ENCODE results near the gene CKS2. TPM values are rescaled to one million over a fixed set of nuclear protein-coding genes. Genes with fewer than 3 reads are reported as not detected.
"Not testable (repeated sequence)": the region's sequence is repeated elsewhere in the genome, so short reads cannot be mapped to it uniquely, and the experiment has no call there.

Gene CKS2
- total RNA-seq, 4 donors from 2014 or later = 4.2 to 57.0 (median 19.1) TPM

- Histone ChIP-seq H3K9me3 (no peaks in the 10 kb centered on the region), H3K4me1 (no peaks in the 10 kb centered on the region), H3K4me3 (no peak overlapping the region), H3K27me3 (no peaks in the 10 kb centered on the region), H3K36me3 (no peaks in the 10 kb centered on the region), H3K27ac (no peak overlapping the region)
- DNase-seq = no peak
- no peak for TF ChIP-seq POLR2A (IDR thresholded peaks at IDR 0.05)
- no peak for TF ChIP-seq CTCF (IDR thresholded peaks at IDR 0.05)
- intact Hi-C loops (cut with DNase I; ENCODE audit: low total_unique reads) = no loop called here
Measured at GRCh38 chr9:89340332-89340731, 29.3 kb downstream of the CKS2 start.

GRCh38 chr9:89342213-89342612 lies 31.2 kb downstream of the CKS2 start:
- intact Hi-C loops (cut with DNase I; ENCODE audit: low total_unique reads) = no loop called here
- H3K27ac ChIP-seq = no peak overlapping the region

GRCh38 chr9:89342948-89343347 lies 32.0 kb downstream of the CKS2 start:
- Histone ChIP-seq H3K4me3 (no peak overlapping the region), H3K36me3 (no peaks in the 10 kb centered on the region), H3K9me3 (no peaks in the 10 kb centered on the region), H3K4me1 (no peaks in the 10 kb centered on the region), H3K27me3 (no peaks in the 10 kb centered on the region), H3K27ac (no peak overlapping the region)
- DNase-seq = no peak
- TF ChIP-seq POLR2A (IDR thresholded peaks at IDR 0.05) (no peak), CTCF (IDR thresholded peaks at IDR 0.05) (no peak)
- intact Hi-C loops (cut with DNase I; ENCODE audit: low total_unique reads) = no loop called here

More at GRCh38 chr9:89342213-89342612, 31.2 kb downstream of the CKS2 start:
- Histone ChIP-seq H3K4me1 (no peaks in the 10 kb centered on the region), H3K27me3 (no peaks in the 10 kb centered on the region), H3K9me3 (no peaks in the 10 kb centered on the region), H3K36me3 (no peaks in the 10 kb centered on the region), H3K4me3 (no peak overlapping the region)
- no peak for DNase-seq
- no peak for TF ChIP-seq POLR2A (IDR thresholded peaks at IDR 0.05)
- no peak for TF ChIP-seq CTCF (IDR thresholded peaks at IDR 0.05)

- H3K36me3 ChIP-seq; H3K9me3 ChIP-seq; H3K27ac ChIP-seq; DNase-seq; H3K4me1 ChIP-seq; intact Hi-C loops (cut with DNase I; ENCODE audit: low total_unique reads); H3K4me3 ChIP-seq; H3K27me3 ChIP-seq: not testable (repeated sequence)
Measured at GRCh38 chr9:89343812-89344211, 32.8 kb downstream of the CKS2 start.

GRCh38 chr9:89345476-89345875 lies 34.5 kb downstream of the CKS2 start:
- TF ChIP-seq POLR2A (IDR thresholded peaks at IDR 0.05) = no peak
- TF ChIP-seq CTCF (IDR thresholded peaks at IDR 0.05) = no peak
- intact Hi-C loops (cut with DNase I; ENCODE audit: low total_unique reads) = no loop called here
- Histone ChIP-seq H3K4me1 (no peaks in the 10 kb centered on the region), H3K4me3 (no peak overlapping the region), H3K9me3 (no peaks in the 10 kb centered on the region), H3K27ac (no peak overlapping the region), H3K27me3 (no peaks in the 10 kb centered on the region), H3K36me3 (no peaks in the 10 kb centered on the region)
- no peak for DNase-seq

GRCh38 chr9:89346696-89347095 lies 35.7 kb downstream of the CKS2 start:
- Histone ChIP-seq H3K36me3 (no peaks in the 10 kb centered on the region), H3K9me3 (no peaks in the 10 kb centered on the region), H3K27me3 (no peaks in the 10 kb centered on the region), H3K4me3 (no peak overlapping the region), H3K4me1 (no peaks in the 10 kb centered on the region), H3K27ac (no peak overlapping the region)
- TF ChIP-seq POLR2A (IDR thresholded peaks at IDR 0.05) (no peak), CTCF (IDR thresholded peaks at IDR 0.05) (no peak)
- intact Hi-C loops (cut with DNase I; ENCODE audit: low total_unique reads) = no loop called here
- no peak for DNase-seq

All from uterus (tissue), 4 donors.